Measurements from ENCODE around the gene SYT14.
"Not testable (repeated sequence)": the region's sequence is repeated elsewhere in the genome, so short reads cannot be mapped to it uniquely, and the experiment has no call there.

SYT14 gene

DNA sequence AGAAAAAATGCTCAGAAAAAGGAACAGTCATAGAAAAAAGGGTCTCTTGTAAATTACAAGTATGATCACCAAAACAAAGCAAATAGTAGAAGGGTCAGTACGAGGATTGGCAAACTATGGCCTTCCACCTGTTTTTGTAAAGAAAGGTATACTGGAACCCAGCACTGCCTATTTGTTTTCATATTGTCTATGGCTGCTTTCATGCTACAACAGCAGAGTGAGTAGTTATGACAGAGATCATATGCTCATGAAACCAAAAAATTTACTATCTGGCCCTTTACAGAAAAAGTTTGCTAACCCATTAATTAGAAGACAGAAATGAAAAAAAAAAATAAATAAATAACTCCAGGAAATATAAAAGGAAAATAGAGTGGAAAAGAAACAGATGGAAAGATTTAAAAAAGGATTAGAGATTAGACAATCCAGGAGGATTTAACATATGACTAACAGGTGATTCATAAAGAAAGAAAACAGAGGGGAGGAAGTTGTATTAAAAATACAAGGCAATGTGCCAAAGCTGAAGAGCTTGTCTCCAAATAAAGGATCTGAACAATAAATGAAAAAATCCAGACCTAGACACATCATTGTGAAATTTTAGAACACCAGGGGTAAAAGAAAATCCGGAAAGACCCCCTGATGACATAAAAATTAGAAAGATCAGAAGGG is 186.0 kb downstream of the SYT14 start:
- no peak for DNase-seq

- no peak for DNase-seq
These were observed 186.7 kb downstream of the SYT14 start for GRCh38 chr1:210124736-210125135.

GRCh38 chr1:210125143-210125542 is 187.1 kb downstream of the SYT14 start:
- no peak for DNase-seq

GRCh38 chr1:210129092-210129491 is 191.1 kb downstream of the SYT14 start:
- no peak for DNase-seq

- no peak for DNase-seq
These were observed 191.7 kb downstream of the SYT14 start for GRCh38 chr1:210129759-210130158.

GRCh38 chr1:210132582-210132981 is 194.6 kb downstream of the SYT14 start:
- no peak for DNase-seq

DNA sequence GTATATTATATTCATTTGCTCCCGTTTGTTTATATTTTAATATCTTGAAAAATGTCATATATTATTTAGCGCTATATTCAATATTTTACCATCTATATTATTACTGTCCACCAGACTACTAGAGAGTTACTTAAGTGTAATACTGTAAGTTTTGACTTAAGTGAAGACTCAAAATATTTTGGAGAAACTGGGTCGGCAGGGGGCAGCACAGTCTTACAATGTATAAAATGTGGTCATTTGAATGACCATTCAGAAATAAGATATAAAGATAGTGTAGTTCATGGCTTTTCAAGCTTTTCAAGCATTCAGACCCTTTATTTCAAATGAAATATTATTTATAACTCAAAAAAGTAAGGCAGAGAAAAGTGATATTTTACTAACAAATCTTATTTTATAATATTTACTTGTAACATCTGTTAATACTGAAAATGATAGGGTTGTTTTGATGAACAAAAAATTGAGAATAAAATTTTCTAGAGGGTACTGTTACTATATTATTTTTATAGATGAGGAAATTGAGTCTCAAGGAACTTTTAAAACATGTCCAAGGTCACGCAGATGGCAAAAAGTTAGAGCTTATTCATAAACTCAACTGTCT is 205.5 kb downstream of the SYT14 start:
- peak; percentile 57 for DNase-seq

DNA sequence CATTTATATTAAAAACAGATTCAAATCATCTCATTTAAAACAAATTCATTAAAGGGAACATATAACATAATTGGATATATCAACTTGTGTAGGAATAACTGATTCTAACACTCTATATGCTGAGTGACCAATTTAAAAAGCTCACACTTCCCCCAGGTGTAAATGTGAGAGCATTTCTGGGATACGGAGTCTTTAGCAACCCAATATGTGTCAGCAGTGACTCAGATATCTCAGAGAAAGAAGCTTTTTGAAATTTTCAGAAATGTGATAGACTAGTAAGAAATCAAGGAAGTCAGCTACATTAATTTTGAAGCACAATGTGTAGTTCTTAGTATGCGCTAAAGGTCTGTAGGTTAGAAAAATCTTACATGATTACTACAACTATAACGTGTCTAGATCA is 206.7 kb downstream of the SYT14 start:
- no peak for DNase-seq

DNA sequence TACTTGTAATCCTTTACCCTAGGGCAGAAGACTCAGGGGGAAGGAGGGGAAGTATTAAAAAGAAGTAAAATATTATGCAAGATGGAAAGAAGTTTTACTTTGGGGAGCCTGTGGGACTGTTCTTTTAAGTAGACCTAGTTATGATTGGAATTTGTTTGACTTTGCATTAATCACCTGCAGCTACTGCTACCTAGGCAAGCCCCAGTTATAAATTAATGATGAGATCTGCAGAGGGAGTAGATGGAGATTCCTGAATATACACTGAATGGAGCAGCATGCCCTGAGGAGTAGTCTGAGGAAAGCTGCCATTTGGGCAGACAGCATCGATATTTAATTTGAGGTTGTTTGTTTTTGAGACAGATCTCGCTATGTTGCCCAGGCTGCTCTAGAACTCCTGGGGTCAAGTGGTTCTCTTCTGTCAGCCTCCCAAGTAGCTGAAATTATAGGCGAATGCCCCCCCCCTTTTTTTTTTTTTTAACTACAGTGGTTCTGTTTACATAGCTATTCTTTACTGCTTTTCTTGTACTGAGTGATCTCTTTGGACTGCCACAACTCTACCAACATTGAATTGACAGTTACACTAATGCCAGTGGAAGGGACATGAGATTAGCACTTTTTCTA is 213.1 kb downstream of the SYT14 start:
- DNase-seq = peak; percentile 10

GRCh38 chr1:210159211-210159610 is 221.2 kb downstream of the SYT14 start:
- no peak for DNase-seq

DNA sequence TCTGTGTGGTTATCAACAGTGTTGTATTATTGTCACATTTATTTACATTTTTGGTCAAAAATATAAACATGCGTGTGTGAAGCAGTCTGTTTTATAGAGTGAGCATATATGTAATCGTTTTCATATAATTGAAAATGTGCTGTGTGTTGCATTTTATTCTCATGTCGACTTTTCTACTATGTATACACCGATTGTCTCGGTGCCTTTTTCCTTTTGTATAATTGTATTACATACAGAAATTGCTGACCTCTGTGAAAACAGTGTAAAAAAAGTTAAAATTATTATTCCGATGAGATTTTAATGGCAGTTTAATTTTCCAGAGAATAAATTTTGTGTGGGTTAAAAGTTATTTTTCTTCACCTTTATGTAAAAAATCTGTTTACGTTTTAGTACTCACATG is 232.2 kb downstream of the SYT14 start:
- no peak for DNase-seq

DNA sequence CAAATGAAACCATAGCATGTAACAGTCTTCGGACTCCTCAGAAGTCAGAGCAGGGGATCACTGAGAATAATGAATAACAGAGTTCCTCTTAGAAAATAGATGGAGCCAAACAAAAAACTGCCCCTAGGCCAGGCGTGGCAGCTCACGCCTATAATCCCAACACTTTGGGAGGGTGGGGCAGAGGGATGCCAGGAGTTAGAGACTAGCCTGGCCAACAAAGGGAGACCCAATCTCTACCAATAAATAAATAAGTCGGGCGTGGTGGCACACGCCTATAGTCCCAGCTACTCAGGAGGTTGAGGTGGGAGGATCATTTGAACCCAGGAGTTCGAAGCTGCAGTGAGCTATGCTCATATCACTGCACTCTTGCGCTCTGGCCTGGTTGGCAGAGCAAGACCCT is 236.1 kb downstream of the SYT14 start:
- DNase-seq = no peak

DNA sequence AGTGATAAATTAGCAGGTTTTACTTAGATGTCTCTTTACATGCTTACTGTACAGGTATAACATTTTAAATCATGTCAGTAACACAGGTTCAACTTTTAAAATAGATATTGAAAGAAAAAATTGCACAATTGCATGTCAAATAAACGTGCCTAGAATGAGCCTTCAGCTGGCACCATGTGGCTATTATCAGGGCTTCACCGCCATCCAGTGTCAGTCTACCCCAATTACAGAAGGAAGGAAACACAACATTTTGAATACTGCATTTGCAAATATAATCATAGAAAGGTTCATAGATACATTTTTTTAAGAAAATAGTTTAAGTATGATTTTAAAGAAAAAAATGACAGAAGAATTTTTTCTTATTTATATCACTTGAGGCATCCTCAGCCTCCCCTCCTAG is 247.0 kb downstream of the SYT14 start:
- no peak for DNase-seq

DNA sequence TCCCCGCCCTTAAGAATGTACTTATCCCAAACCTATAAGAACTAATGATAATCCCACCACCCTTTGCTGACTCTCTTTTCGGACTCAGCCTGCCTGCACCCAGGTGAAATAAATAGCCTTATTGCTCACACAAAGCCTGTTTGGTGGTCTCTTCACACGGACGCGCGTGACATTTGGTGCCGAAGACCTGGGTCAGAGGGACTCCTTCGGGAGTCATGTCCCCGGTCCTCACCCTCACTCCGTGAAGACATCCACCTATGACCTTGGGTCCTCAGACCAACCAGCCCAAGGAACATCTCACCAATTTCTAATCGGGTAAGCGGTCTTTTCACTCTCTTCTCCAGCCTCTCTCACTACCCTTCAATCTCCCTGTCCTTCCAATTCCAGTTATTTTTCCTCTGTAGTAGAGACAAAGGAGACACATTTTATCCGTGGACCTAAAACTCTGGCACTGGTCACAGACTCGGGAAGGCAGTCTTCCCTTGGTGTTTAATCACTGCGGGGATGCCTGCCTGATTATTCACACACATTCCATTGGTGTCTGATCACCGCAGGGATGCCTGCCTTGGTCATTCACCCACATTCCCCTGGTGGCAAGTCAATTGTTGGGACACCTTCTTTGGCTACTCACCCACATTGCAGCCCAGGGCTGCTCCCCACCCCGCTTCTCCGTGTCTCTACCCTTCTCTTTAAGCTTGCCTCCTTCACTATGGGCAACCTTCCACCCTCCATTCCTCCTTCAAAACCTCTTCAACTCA is 250.0 kb downstream of the SYT14 start:
- not testable (repeated sequence) for DNase-seq

GRCh38 chr1:210189426-210189825 is 251.4 kb downstream of the SYT14 start:
- no peak for DNase-seq

DNA sequence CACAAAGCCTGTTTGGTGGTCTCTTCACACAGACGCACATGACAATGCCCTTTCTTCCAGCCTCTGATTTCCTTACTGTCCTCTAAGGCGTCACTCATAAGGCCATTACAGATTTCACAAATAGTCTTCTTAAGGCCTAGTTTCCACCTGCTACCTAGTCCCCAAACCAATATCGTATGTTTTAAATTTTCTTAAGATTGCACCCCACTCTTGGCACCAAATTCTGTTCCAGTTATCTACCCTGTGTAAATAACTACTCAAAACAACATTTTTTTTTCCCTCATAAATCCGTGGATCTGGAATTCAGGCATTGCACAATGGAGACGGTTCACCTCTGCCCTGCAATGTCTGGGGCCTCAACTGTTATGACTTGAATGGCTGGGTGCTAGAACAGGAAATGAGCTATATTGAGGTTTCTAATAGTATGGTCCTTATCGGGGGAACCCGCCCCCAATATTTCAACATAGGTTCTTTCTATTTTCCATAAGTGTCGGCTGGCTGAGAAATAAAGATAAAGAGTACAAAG is 257.7 kb downstream of the SYT14 start:
- DNase-seq = no peak

DNA sequence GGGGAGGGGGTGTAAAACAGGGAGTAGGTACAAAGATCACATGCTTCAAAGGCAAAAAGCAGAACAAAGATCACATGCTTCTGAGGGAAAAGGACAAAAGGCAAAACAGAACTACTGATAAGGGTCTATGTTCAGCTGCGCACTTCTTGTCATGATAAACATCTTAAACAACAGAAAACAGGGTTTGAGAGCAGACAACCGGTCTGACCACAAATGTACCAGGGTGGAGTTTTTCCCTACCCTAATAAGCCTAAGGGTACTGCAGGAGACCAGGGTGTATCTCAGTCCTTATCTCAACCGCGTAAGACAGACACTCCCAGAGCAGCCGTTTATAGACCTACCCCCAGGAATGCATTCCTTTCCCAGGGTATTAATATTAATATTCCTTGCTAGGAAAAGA is 258.2 kb downstream of the SYT14 start:
- not testable (repeated sequence) for DNase-seq

DNA sequence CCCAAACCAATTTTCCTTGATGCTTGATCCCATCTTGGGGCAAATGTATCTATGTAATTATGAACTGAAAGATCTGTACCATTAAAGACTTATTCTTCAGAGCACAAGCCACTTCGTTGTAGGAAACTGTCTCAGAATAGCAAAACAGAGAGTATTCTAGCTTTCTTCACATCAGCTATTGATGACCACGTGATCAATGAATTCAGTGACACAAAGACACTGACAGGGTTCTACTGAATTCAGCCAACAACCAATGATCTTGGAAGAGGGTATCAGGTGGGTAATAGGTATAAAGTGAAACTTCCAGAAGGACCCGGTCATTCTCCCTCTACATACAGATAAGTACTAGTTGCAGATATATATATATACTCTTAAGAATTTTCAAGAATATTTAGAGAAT is 260.8 kb downstream of the SYT14 start:
- DNase-seq = no peak

DNA sequence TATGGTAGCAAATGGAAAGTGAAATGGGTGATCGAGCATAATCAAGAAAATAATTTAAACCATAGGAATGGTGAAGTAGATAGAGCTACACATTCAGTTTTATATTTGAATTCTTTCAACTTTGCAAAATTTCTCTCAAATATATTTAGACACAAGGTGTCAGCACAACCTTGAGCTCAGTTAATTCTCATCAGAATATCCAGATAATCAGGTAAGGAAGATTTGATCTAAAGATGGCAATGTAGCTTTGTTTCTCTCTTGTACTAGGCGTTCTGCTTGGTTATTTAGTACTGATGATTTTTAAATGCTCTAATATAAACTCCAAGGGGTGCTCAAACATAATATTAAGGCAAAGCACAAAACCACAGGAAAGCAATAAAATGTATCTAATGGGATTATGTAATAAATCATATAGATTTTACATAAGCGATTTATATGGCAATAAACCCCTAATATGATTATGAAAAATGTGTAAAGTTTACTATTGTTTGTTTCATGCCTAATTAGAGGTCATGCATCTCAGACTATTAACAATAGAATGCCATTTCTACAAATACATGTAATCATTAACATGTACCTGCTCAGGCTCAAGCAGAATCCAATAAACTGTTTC is 262.2 kb downstream of the SYT14 start:
- DNase-seq = no peak

DNA sequence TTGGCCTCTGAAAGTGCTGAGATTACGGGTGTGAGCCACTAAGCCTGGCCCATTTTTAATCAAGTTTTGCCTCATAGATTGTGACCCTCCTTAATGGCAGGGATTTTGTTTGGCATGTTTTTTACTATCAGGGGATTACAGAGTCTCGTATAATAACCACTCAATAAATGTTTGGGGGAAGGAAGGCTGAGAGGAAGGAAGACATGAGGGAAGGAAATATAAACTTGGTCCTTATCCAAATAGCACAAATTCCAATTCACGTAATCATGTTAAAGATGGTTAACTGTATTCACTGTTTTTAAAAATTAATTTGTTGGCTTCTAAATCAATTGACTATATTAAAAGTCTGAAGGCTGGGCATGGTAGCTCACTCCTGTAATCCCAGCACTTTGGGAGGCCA is 263.7 kb downstream of the SYT14 start:
- DNase-seq = no peak

DNA sequence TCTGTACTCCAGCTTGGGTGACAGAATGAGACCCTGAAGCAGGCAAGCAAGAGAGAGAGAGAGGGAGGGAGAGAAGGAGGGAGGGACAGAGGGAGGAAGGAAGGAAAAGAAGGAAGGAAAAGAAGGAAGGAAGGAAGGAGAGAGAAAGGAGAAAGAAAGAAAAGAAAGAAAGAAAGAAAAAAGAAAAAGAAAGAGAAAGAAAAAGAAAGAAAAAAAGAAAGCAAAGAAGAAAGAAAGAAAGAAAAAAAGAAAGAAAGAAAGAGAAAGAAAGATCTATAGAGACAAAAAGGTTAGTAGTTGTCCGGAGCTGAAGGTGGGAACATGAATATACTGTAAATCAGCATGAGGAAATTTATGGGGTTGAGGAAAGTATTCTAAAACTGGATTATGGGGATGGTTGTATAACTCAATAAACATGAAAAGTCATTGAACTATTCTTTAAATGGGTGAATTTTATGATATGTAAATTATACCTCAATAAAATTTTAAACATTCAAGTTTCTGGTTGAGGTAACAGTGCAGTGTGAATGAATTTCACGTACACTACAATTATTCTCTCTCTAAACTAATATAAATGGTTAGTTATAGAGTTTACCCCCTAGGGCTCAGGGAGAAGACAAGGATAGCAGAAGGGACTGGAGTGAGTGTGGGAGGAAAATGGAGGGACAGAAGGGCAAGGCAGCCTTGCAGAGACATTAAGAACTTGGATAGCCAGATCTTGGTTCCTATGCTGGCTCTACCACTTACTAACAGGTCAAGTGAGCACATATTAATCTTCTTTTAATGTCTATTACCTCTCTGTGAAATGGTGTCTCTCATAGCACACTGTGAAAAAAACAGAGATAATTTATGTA is 269.8 kb downstream of the SYT14 start:
- DNase-seq = no peak

- DNase-seq = no peak
These were observed 275.3 kb downstream of the SYT14 start for GRCh38 chr1:210213335-210213734.
